Effector memory CD8-positive, alpha-beta T cell (primary cell): ENCODE data around the gene ASXL3.

Experiments used
- ATAC-seq: fragments of 150-1000 bp; cut with Tn5 transposase; replicated peaks from 2 replicates; pipeline ENCODE4 v1.10.0; 2021; ENCODE audit warnings: mild to moderate bottlenecking, moderate library complexity
- DNase-seq, 3 experiments: peaks; one replicate each; pipeline ENCODE4 v3.0.0; 2021
- H3K27ac Mint-ChIP-seq, 2 donors: one replicate each; pipeline ENCODE4 v1.8.0; 2022; ENCODE audit warnings: mild to moderate bottlenecking in 2 of 2, mixed read lengths in 2 of 2, moderate library complexity in 2 of 2
- H3K27me3 Mint-ChIP-seq, 2 donors: one replicate each; pipeline ENCODE4 v1.8.0; 2022; ENCODE audit warnings: mixed read lengths in 2 of 2
- H3K36me3 Mint-ChIP-seq: one replicate; pipeline ENCODE4 v1.8.0; 2022; ENCODE audit warnings: mild to moderate bottlenecking, moderate library complexity, mixed read lengths; ENCODE audit not compliant: insufficient read depth
- H3K4me1 Mint-ChIP-seq, 2 donors: one replicate each; pipeline ENCODE4 v1.8.0; 2022; ENCODE audit warnings: low read depth in 2 of 2, mixed read lengths in 2 of 2
- H3K4me3 Mint-ChIP-seq, 2 donors: one replicate each; pipeline ENCODE4 v1.8.0; 2022; ENCODE audit warnings: mild to moderate bottlenecking in 2 of 2, mixed read lengths in 2 of 2, moderate library complexity in 2 of 2
- H3K9me3 Mint-ChIP-seq, 2 donors: one replicate each; pipeline ENCODE4 v1.8.0; 2022; ENCODE audit warnings: mixed read lengths in 2 of 2

ASXL3 gene

DNA sequence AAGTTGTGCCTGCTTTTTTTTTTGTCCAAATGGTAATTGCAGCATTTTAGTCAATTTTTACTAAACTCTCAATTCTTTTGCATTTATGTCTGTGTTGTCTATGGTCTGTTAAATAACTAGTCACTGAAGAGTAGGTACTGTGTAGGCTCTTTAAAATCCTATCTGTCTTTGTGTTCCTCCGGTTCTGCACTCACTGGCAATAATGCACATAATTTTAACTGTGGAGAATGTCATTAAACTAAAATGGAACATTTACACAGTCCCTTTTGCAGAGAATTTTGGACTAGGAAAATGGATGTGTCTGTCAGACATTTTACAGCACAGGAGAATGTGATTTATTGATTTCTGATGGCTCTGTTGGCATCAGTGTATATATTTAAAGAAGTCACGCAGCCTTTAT lies 116.6 kb downstream of the ASXL3 start:
- no peaks in the 10 kb centered on the region for H3K36me3 Mint-ChIP-seq
- no peaks in the 10 kb centered on the region for H3K27me3 Mint-ChIP-seq
- peaks cover 5 to 31% of the 10 kb centered on the region in 2 donors for H3K9me3 Mint-ChIP-seq
- H3K4me3 Mint-ChIP-seq: no peak overlapping the region
- ATAC-seq (no peak), DNase-seq (no peak)
- H3K27ac Mint-ChIP-seq: no peak overlapping the region
- H3K4me1 Mint-ChIP-seq: no peaks in the 10 kb centered on the region

- Mint-ChIP-seq H3K27ac (no peak overlapping the region), H3K4me1 (no peaks in the 10 kb centered on the region), H3K4me3 (no peak overlapping the region), H3K27me3 (no peaks in the 10 kb centered on the region), H3K36me3 (no peaks in the 10 kb centered on the region), H3K9me3 (peaks cover 0 to 12% of the 10 kb centered on the region in 2 donors)
- ATAC-seq: no peak
- no peak for DNase-seq
Measured at GRCh38 chr18:33696332-33697162, 118.5 kb downstream of the ASXL3 start.

DNA sequence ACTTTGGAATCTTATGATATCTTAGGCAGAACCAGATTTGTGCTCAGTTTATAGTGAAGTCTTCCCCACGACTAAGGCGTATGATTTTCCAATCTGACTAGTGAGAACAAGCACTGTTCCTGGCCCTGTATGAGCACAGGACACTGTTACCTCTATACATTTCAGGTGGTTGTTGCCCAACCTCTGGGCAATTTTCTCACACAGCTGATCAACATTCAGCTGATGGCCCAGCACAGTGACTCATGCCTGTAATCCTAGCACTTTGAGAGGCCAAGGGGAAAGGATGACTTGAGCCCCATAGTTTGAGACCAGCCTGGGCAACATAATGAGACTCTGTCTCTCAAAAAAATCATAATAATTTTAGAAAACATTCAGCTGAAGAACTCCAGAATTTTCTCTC lies 119.5 kb downstream of the ASXL3 start:
- Mint-ChIP-seq H3K36me3 (no peaks in the 10 kb centered on the region), H3K27me3 (no peaks in the 10 kb centered on the region), H3K4me3 (no peak overlapping the region), H3K4me1 (no peaks in the 10 kb centered on the region), H3K9me3 (peaks cover 0 to 12% of the 10 kb centered on the region in 2 donors), H3K27ac (no peak overlapping the region)
- ATAC-seq (no peak), DNase-seq (no peak)

DNA sequence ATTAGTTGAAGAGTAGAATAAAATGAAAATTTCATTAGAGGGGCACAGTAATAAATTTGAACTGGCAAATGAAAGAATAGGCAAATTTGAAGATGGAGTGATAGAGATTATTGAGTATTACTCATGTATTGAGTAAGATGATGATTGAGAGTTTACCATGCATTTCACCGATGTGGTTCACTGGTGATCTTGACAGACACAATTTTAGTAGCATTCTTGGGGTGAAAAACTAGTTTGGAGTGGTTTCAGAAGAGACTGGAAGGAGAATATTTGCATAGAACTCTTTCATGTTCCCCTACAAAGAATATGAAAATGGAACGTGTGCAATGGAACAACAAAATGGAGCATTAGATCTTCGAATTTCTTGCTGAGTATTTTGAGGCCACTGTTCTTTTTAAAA lies 121.4 kb downstream of the ASXL3 start:
- Mint-ChIP-seq H3K36me3 (no peaks in the 10 kb centered on the region), H3K9me3 (no peaks in the 10 kb centered on the region), H3K4me3 (no peak overlapping the region), H3K27me3 (no peaks in the 10 kb centered on the region), H3K27ac (no peak overlapping the region), H3K4me1 (no peaks in the 10 kb centered on the region)
- no peak for DNase-seq
- ATAC-seq: no peak

GRCh38 chr18:33700513-33700976 lies 122.5 kb downstream of the ASXL3 start:
- no peaks in the 10 kb centered on the region for H3K9me3 Mint-ChIP-seq
- no peak overlapping the region for H3K4me3 Mint-ChIP-seq
- DNase-seq (no peak), ATAC-seq (no peak)
- no peak overlapping the region for H3K27ac Mint-ChIP-seq
- H3K4me1 Mint-ChIP-seq: no peaks in the 10 kb centered on the region
- no peaks in the 10 kb centered on the region for H3K27me3 Mint-ChIP-seq
- H3K36me3 Mint-ChIP-seq: no peaks in the 10 kb centered on the region

- Mint-ChIP-seq H3K4me1 (no peaks in the 10 kb centered on the region), H3K27me3 (no peaks in the 10 kb centered on the region), H3K9me3 (no peaks in the 10 kb centered on the region), H3K4me3 (no peak overlapping the region), H3K27ac (no peak overlapping the region), H3K36me3 (no peaks in the 10 kb centered on the region)
- DNase-seq (no peak), ATAC-seq (no peak)
Measured at GRCh38 chr18:33702625-33703024, 124.6 kb downstream of the ASXL3 start.

- no peaks in the 10 kb centered on the region for H3K9me3 Mint-ChIP-seq
- no peaks in the 10 kb centered on the region for H3K4me1 Mint-ChIP-seq
- no peak overlapping the region for H3K4me3 Mint-ChIP-seq
- no peak overlapping the region for H3K27ac Mint-ChIP-seq
- H3K36me3 Mint-ChIP-seq: no peaks in the 10 kb centered on the region
- DNase-seq (no peak), ATAC-seq (no peak)
- no peaks in the 10 kb centered on the region for H3K27me3 Mint-ChIP-seq
Measured at GRCh38 chr18:33706391-33706790, 128.4 kb downstream of the ASXL3 start.

DNA sequence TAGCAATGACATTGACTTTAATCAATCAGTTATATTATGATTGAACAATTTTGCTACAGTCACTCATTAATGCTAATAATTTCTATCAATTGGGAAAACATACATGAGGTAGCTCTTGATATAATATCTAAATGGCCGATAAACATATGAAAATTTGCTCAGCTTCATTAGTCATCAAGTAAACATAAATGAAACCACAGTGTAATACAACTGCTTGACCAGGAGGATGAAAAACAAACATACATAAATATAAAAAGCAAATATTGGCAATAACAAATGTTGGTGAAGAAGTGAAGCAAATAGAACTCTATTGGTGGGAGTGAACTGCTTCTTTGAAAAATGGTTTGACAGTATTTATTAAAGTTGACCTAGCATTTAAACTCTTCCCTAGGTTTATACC lies 130.9 kb downstream of the ASXL3 start:
- H3K27ac Mint-ChIP-seq: no peak overlapping the region
- ATAC-seq (no peak), DNase-seq (no peak)
- peaks cover 5 to 6% of the 10 kb centered on the region in 2 donors for H3K9me3 Mint-ChIP-seq
- H3K27me3 Mint-ChIP-seq: no peaks in the 10 kb centered on the region
- H3K36me3 Mint-ChIP-seq: no peaks in the 10 kb centered on the region
- no peaks in the 10 kb centered on the region for H3K4me1 Mint-ChIP-seq
- H3K4me3 Mint-ChIP-seq: no peak overlapping the region

- no peaks in the 10 kb centered on the region for H3K27me3 Mint-ChIP-seq
- H3K9me3 Mint-ChIP-seq: peaks cover 9 to 15% of the 10 kb centered on the region in 2 donors
- H3K4me3 Mint-ChIP-seq: no peak overlapping the region
- no peaks in the 10 kb centered on the region for H3K36me3 Mint-ChIP-seq
- H3K4me1 Mint-ChIP-seq: no peaks in the 10 kb centered on the region
- ATAC-seq (no peak), DNase-seq (no peak)
- no peak overlapping the region for H3K27ac Mint-ChIP-seq
Measured at GRCh38 chr18:33710269-33710668, 132.2 kb downstream of the ASXL3 start.

GRCh38 chr18:33711514-33711913 lies 133.5 kb downstream of the ASXL3 start:
- Mint-ChIP-seq H3K9me3 (peaks cover 9 to 15% of the 10 kb centered on the region in 2 donors), H3K36me3 (no peaks in the 10 kb centered on the region), H3K4me3 (no peak overlapping the region), H3K4me1 (no peaks in the 10 kb centered on the region), H3K27me3 (no peaks in the 10 kb centered on the region), H3K27ac (no peak overlapping the region)
- DNase-seq (no peak), ATAC-seq (no peak)

- ATAC-seq: no peak
- Mint-ChIP-seq H3K27me3 (no peaks in the 10 kb centered on the region), H3K27ac (no peak overlapping the region), H3K36me3 (no peaks in the 10 kb centered on the region), H3K4me1 (no peaks in the 10 kb centered on the region), H3K4me3 (no peak overlapping the region), H3K9me3 (peaks cover 9 to 15% of the 10 kb centered on the region in 2 donors)
- no peak for DNase-seq
Measured at GRCh38 chr18:33712719-33713118, 134.7 kb downstream of the ASXL3 start.

DNA sequence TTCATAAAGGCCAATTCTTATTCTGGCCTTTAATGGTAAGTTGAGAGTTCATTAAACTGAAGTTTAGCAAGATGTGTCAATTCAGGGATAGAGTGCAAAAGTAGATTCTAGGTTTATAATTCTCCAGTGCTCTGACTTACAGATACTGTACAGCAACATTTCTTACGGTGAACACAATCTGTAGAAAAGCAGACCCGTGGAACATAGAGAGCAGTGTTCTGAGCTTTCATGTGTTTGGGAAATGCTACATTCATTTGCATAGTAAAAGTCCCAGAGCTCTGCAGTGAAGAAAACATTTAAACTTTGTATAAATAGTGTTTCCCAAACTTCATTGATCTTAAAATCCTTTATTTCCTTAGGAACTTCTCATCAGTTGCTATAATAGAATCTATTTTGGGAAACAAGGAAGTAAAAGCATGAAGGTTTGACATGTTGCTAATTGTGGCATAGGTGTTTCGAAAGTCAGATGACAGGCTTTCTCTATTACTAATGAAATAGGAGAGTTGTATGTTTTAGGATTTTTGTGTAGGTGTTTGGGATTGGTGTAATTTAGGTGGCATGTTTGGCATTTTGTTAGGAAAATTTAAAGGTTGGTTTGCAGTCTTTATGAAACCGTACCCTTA lies 138.2 kb downstream of the ASXL3 start:
- DNase-seq (no peak), ATAC-seq (no peak)

GRCh38 chr18:33717339-33717738 lies 139.3 kb downstream of the ASXL3 start:
- DNase-seq (no peak), ATAC-seq (no peak)
- Mint-ChIP-seq H3K4me1 (no peaks in the 10 kb centered on the region), H3K9me3 (peaks cover 14 to 15% of the 10 kb centered on the region in 2 donors), H3K27ac (no peak overlapping the region), H3K27me3 (no peaks in the 10 kb centered on the region), H3K4me3 (no peak overlapping the region), H3K36me3 (no peaks in the 10 kb centered on the region)

More for the DNA sequence above, 138.2 kb downstream of the ASXL3 start:
- no peak overlapping the region for H3K27ac Mint-ChIP-seq
- H3K4me3 Mint-ChIP-seq: no peak overlapping the region
- no peaks in the 10 kb centered on the region for H3K36me3 Mint-ChIP-seq
- H3K27me3 Mint-ChIP-seq: no peaks in the 10 kb centered on the region
- peaks cover 12 to 15% of the 10 kb centered on the region in 2 donors for H3K9me3 Mint-ChIP-seq
- H3K4me1 Mint-ChIP-seq: no peaks in the 10 kb centered on the region

DNA sequence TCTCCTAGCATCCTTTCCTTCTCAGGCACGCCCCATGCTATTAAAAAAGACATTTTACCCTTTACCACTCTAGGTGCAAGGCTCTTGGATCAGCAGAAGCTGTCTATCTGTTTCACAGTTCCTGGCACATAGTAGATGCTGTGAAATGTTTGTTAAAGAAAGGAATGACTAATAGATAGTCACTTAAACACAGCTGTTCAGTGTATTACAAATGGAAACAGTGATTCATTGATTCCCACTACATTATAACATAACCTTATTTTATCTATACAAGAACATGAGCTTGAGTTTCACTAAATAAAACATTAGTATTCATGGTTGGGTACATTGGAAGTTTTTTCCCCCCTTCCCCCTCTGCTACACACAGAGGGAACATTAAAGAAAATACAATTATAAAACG lies 142.1 kb downstream of the ASXL3 start:
- Mint-ChIP-seq H3K27ac (no peak overlapping the region), H3K36me3 (no peaks in the 10 kb centered on the region), H3K9me3 (peaks cover 0 to 5% of the 10 kb centered on the region in 2 donors), H3K4me3 (no peak overlapping the region), H3K4me1 (no peaks in the 10 kb centered on the region), H3K27me3 (no peaks in the 10 kb centered on the region)
- DNase-seq (no peak), ATAC-seq (no peak)
